HPDE6-E6E7 (cell line): Measurements from ENCODE around the gene ZBBX.
"Not testable (repeated sequence)": the region's sequence is repeated elsewhere in the genome, so short reads cannot be mapped to it uniquely, and the experiment has no call there.

Experiments
- DNase-seq: peaks from one replicate; pipeline ENCODE4 v3.0.0; 2011; ENCODE audit warnings: missing footprints; ENCODE audit errors: extremely low spot score

The ZBBX gene, protein sequence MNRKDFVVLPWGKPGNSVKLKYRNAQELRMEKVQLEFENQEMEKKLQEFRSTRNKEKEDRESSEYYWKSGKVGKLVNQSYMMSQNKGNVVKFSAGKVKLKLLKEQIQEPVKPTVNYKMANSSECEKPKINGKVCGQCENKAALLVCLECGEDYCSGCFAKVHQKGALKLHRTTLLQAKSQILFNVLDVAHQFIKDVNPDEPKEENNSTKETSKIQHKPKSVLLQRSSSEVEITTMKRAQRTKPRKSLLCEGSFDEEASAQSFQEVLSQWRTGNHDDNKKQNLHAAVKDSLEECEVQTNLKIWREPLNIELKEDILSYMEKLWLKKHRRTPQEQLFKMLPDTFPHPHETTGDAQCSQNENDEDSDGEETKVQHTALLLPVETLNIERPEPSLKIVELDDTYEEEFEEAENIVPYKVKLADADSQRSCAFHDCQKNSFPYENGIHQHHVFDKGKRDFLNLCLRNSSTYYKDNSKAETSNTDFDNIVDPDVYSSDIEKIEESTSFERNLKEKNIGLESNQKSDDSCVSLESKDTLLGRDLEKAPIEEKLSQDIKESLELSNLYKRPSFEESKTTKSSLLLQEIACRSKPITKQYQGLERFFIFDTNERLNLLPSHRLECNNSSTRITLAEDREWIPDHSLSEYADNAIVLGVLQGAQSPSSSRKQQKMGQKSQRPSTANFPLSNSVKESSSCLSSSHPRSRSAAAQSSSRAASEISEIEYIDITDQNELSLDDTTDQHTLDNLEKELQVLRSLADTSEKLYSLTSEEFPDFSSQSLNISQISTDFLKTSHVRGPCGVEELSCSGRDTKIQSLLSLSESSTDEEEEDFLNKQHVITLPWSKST

GRCh38 chr3:167380004-167380689, at the start of gene ZBBX:
Gene ZBBX, minus strand, starts transcription at chr3:167380297. Its CDS starts 7,396 bp downstream, at chr3:167372901.
- DNase-seq, result peak; percentile 44

DNA sequence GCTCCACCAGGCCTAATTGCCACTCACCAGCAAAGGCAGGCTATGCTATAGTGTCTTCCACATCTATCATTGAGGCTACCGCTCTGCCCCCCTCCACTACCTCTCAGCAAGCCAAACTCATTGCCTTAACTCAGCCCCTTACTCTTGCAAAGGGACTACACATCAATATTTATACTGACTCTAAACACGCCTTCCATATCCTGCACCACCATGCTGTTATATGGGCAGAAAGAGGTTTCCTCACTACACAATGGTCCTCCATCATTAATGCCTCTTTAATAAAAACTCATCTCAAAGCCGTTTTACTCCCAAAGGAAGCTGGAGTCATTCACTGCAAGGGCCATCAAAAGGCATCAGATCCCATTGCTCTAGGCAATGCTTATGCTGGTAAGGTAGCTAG, 46.9 kb upstream of the ZBBX start:
- DNase-seq, result not testable (repeated sequence)

GRCh38 chr3:167422396-167422795, 42.3 kb upstream of the ZBBX start:
- not testable (repeated sequence) for DNase-seq

DNA sequence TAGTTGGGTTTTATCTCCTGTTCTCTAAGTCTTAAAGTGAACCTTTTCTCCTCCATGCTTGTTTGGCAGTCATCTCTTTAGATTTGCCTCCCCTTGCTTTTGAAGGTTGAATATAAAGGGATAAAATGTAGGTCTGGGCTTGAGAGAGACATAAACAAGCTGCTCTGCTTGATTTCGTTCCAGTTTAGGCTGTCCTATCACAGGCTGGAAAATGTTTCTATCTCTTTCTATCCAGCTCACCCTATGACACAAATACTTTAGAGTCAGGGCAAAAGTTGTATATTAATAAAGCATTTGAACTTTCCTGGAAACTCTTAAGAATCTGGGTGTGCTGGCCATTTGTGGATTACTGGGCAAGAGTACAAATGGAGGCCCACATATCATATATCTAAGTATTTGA, 29.5 kb upstream of the ZBBX start:
- DNase-seq, result no peak

GRCh38 chr3:167406876-167407492, 26.9 kb upstream of the ZBBX start:
- peak; percentile 64 for DNase-seq

- DNase-seq, result no peak
These were observed 17.7 kb upstream of the ZBBX start for GRCh38 chr3:167397826-167398225.

DNA sequence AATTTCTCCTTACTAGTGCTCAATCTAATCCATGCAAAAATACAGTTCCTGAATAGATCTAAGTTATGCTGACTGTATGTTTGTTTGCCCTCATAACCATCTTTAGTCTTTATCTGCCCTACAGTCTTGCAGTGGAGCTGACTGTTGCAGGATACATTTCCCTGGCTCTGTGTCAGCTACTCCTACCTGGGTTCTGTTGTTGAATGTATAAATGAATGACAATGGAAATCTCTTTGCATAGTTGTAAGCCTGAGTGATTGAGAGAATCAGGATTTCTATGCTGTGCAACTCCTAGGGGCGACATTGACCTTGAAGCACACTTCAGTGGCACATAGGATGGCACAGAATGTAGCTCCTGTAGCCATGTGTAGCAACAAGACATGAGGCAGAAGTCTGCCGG, 16.0 kb upstream of the ZBBX start:
- no peak for DNase-seq

DNA sequence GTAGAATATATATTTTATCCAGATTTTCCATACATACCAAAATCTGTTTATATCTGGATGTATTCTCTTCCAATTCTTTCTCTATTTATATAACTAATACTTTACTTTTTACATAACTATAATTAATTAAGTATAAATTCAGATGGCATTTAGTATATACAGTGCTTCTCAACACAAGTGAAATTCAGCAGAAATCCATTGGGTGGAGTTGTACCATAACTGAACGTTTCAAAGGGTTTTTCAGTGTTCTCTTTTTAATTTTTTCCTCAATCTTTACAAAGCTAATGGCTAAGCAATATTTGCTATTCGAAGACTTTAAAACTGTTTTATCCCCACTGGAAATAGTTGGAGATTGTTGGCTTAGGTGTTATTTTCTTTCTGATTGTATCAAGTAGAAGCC, 13.9 kb upstream of the ZBBX start:
- no peak for DNase-seq

DNA sequence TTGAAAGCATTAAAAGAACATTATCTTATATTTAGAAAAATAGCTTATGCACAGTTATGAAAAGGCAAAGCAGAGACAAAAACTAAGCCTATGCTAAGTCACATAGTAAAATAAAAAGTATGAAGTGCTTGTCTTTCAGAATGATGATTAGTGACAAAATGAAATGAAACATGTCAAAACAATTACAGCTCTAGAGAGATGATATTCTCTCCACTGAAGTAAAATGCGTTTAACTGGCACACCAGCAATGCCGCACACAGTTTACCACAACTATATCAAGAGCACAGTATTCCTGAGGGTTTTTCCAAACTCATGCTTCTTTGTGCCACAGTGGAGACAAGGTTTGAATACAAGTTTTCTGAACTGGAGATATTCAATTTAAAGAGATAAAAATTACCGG, 2.1 kb upstream of the ZBBX start:
- DNase-seq, result no peak

DNA sequence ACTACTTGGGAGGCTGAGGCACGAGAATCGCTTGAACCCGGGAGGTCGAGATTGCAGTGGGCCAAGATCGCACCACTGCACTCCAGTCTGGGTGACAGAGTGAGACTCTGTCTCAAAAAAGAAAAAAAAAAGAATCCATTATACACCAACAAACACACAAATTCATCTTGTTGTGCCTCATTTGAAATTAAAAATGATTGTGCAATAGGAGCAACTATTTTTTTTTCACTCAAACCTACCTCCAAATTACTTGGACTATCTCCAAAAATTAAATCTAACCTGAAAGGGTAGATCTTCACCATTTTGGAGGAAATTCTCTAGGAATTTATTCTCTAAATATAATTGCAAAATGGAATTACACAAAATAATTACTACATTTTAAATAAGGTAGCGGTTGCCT, 4.6 kb downstream of the ZBBX start:
- no peak for DNase-seq

- no peak for DNase-seq
These were observed 8.0 kb downstream of the ZBBX start for GRCh38 chr3:167372138-167372537.

DNA sequence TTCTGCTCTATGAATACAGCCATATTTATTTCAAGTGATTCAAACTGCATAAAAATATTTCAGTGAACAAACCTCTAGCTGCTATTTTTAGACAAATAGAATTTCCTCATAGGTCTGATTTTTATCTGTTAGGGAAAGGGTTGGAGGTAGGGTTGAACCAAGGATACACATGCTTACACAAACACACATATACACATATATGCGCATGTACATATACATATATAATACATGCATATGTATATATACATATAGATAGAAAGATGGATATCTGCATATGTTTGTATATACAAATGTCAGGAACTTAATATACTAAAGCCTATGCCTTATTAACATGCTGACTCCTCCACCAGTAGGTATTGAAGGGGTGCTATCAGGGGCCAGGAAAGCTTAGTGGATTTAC, 18.1 kb downstream of the ZBBX start:
- no peak for DNase-seq

GRCh38 chr3:167361306-167361705, 18.8 kb downstream of the ZBBX start:
- no peak for DNase-seq

- DNase-seq, result no peak
These were observed 24.7 kb downstream of the ZBBX start for GRCh38 chr3:167355446-167355845.

DNA sequence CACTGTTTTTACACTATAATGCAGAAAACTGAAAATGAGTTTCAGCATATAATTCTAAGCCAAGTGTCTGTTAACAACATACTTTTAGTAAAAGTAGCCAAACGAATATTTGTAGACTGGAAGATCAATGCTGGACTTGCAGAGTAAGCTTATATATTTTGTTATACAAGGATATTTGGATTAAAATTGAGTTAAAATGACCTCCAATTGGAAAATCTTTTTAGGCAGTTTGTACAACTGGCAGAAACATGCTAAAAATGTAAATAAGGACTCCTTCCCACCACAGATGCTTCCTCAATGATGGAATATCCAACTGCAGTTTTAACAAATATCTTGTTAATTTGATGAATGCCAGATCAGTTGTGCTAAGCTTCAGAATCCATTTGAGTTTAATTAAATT, 25.3 kb downstream of the ZBBX start:
- DNase-seq, result no peak

- DNase-seq, result no peak
These were observed 29.7 kb downstream of the ZBBX start for GRCh38 chr3:167350245-167350862.

DNA sequence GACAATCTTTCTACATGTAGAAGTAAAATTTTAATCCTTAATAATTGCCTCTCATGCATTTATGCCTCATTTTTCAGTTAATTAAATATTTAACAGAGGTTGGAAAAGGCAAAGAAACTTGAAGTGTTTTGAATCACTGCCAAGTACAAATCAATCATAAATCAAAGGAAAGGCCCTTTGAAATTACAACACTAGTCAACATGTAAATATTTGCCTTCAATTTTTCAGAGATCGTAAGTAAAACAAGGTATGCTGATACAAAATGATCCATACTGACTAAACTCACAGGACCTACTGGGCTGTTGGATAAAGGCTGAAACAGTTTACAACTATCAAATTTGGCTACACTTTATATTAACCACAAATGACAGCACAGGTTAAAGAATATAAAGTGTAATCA, 33.9 kb downstream of the ZBBX start:
- DNase-seq, result no peak

GRCh38 chr3:167330993-167331785, 48.9 kb downstream of the ZBBX start:
- no peak for DNase-seq

- no peak for DNase-seq
These were observed 56.5 kb downstream of the ZBBX start for GRCh38 chr3:167323572-167323971.

DNA sequence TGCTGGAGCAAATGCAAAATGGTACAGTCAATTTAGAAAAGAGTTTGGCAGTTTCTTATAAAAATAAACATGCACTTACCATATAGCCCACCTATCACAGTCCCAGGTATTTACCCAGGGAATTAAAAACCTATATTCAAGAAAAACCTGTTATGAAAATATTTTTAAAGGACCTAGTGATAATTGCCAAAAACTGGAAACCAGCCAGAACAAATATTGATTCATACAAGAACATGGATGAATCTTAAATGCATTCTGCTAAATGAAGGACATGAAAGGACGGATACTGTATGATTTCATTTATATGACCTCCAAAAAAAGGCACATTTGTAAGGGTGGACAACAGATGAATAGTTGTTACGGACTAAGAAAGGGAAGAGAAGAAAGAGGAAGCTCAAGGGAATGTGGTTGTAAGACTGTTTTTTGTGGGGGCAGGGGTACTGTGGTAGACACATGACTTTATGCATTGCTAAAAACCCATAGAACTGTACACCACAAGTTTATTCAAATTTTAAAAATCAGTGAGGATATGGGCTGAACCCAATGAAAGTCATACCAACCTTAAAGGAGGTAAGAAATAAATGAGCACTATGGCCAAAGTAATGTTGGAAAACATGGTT, 61.0 kb downstream of the ZBBX start:
- DNase-seq, result no peak
